Left ventricle myocardium inferior (tissue), 1 donor: ENCODE measurements around the gene MYOF. TPM values are rescaled to one million over a fixed set of nuclear protein-coding genes. Genes with fewer than 3 reads are reported as not detected.

Source experiments
- DNase-seq: peaks from one replicate; pipeline ENCODE4 v3.0.0-alpha.2; 2020
- H3K27ac ChIP-seq: fragments of 200-600 bp; replicated peaks from 2 replicates; pipeline ENCODE4 v1.8.0; 2021
- H3K27me3 ChIP-seq: fragments of 200-600 bp; 2 replicates; pipeline ENCODE4 v1.8.0; 2021; ENCODE audit warnings: low read depth
- H3K36me3 ChIP-seq: fragments of 200-600 bp; 2 replicates; pipeline ENCODE4 v1.8.0; 2021
- H3K4me1 ChIP-seq: fragments of 200-600 bp; 2 replicates; pipeline ENCODE4 v1.8.0; 2021
- H3K4me3 ChIP-seq: fragments of 200-600 bp; 2 replicates; pipeline ENCODE4 v1.8.0; 2021; ENCODE audit warnings: mild to moderate bottlenecking, moderate library complexity
- H3K9me3 ChIP-seq: fragments of 200-600 bp; replicated peaks from 2 replicates; pipeline ENCODE4 v1.8.0; 2021
- CTCF ChIP-seq: fragments of 200-600 bp; IDR thresholded peaks from 2 replicates; pipeline ENCODE4 v1.8.0; 2021; ENCODE audit warnings: antibody characterized with exemption, mild to moderate bottlenecking, borderline replicate concordance
- intact Hi-C: fragments of 100-400 bp; cut with micrococcal nuclease; formaldehyde crosslinking; loops from one replicate; pipeline ENCODE4 v1.11.0; 2022
- total RNA-seq: library from RNA; stranded (reverse); fragmentation: NEBNext Ultra II Directional; extraction: Animal tissue kit (Norgen Biotek cat#: 25700); gene quantifications from one replicate; pipeline ENCODE4 v1.2.1, GENCODE V29; 2021
- donor health status: DM: no; HTN: yes; CAD: no; lungs with severe emphysema.

The MYOF gene
- total RNA-seq, 1 donor from 2014 or later, result 43.6 TPM

DNA sequence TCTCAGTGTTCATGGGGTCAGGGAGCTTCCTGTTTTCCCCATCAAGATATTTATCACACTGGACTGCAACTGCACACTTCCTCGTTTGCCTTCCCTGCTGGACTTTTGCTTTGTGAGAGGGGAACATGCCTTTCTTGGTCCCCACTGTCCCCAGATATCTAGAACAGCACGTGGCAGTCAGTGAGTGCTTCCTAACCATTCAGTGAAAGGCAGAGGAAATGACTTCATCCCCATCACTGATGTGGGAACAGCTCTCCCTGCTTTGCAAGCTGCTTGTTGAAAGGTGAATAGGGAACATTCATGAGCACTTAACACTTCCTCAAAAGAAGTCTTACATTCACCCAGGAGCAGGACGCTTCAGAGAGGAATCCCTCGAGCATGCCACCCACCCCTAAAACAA, 135.4 kb downstream of the MYOF start:
- H3K36me3 ChIP-seq, result peaks cover 80% of the 10 kb centered on the region
- intact Hi-C loops, result no loop called here
- H3K27me3 ChIP-seq, result no peaks in the 10 kb centered on the region
- DNase-seq, result no peak
- no peak overlapping the region for H3K27ac ChIP-seq
- no peaks in the 10 kb centered on the region for H3K9me3 ChIP-seq
- peaks cover 13% of the 10 kb centered on the region for H3K4me1 ChIP-seq
- TF ChIP-seq CTCF, result no peak
- no peak overlapping the region for H3K4me3 ChIP-seq

- intact Hi-C loops, result no loop called here
- Histone ChIP-seq H3K4me3 (no peak overlapping the region), H3K36me3 (peaks cover 77% of the 10 kb centered on the region), H3K9me3 (no peaks in the 10 kb centered on the region), H3K4me1 (peaks cover 13% of the 10 kb centered on the region), H3K27me3 (no peaks in the 10 kb centered on the region), H3K27ac (no peak overlapping the region)
- no peak for DNase-seq
- TF ChIP-seq CTCF, result no peak
Measured at GRCh38 chr10:93346108-93346507, 136.0 kb downstream of the MYOF start.

GRCh38 chr10:93344691-93345090, 137.4 kb downstream of the MYOF start:
- no peaks in the 10 kb centered on the region for H3K9me3 ChIP-seq
- no peak overlapping the region for H3K4me3 ChIP-seq
- peaks cover 13% of the 10 kb centered on the region for H3K4me1 ChIP-seq
- TF ChIP-seq CTCF, result no peak
- intact Hi-C loops, result no loop called here
- no peaks in the 10 kb centered on the region for H3K27me3 ChIP-seq
- DNase-seq, result no peak
- peaks cover 77% of the 10 kb centered on the region for H3K36me3 ChIP-seq
- H3K27ac ChIP-seq, result no peak overlapping the region

GRCh38 chr10:93342921-93343320, 139.2 kb downstream of the MYOF start:
- intact Hi-C loops, result no loop called here
- DNase-seq, result no peak
- H3K4me3 ChIP-seq, result no peak overlapping the region
- H3K36me3 ChIP-seq, result peaks cover 72% of the 10 kb centered on the region
- H3K27ac ChIP-seq, result no peak overlapping the region
- H3K4me1 ChIP-seq, result peaks cover 13% of the 10 kb centered on the region
- H3K9me3 ChIP-seq, result no peaks in the 10 kb centered on the region
- no peaks in the 10 kb centered on the region for H3K27me3 ChIP-seq
- TF ChIP-seq CTCF, result no peak

- no peaks in the 10 kb centered on the region for H3K27me3 ChIP-seq
- no peak overlapping the region for H3K27ac ChIP-seq
- peaks cover 13% of the 10 kb centered on the region for H3K4me1 ChIP-seq
- peaks cover 72% of the 10 kb centered on the region for H3K36me3 ChIP-seq
- no peak for DNase-seq
- no peak for TF ChIP-seq CTCF
- H3K9me3 ChIP-seq, result no peaks in the 10 kb centered on the region
- intact Hi-C loops, result no loop called here
- H3K4me3 ChIP-seq, result no peak overlapping the region
Measured at GRCh38 chr10:93342366-93342765, 139.8 kb downstream of the MYOF start.

DNA sequence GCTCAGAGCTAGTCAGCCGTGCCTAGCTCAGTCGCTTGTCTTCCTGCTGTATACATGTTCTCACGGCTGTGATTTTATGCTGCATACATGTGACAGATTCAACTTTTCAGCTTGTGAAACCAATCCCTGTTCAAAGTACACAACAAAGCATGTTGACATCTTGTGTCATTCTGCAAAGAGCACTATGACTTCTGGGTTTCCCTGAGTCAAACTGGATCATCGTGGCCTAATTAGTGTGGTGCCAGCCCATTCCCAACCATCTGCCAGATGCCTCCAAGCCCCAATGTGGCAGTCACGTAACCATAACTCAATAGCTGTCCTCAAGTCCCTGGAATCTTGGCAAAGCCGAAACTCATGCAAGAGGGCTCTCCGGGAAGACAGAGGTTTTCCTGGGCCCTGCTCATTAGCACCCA, 144.8 kb downstream of the MYOF start:
- H3K9me3 ChIP-seq, result no peaks in the 10 kb centered on the region
- H3K27me3 ChIP-seq, result no peaks in the 10 kb centered on the region
- H3K27ac ChIP-seq, result no peak overlapping the region
- peaks cover 87% of the 10 kb centered on the region for H3K36me3 ChIP-seq
- no peak overlapping the region for H3K4me3 ChIP-seq
- no peak for TF ChIP-seq CTCF
- no peaks in the 10 kb centered on the region for H3K4me1 ChIP-seq
- no peak for DNase-seq
- intact Hi-C loops, result no loop called here
